D721Med (cell line): Measurements from ENCODE around the gene KIF26A.

Source experiments
- DNase-seq: peaks from one replicate; pipeline ENCODE4 v3.0.0; 2011; ENCODE audit warnings: low spot score; ENCODE audit not compliant: insufficient read length
- FAIRE-seq: peaks from 2 replicates; lab custom pipeline; 2011; peaks lifted over from hg19 to GRCh38; lab: Jason Lieb, UNC
- TF ChIP-seq, protein P1 (sequence below): IDR thresholded peaks from 2 replicates; pipeline ENCODE4 v1.5.1; 2012; ENCODE audit warnings: mild to moderate bottlenecking, control low read depth; ENCODE audit not compliant: insufficient read depth; ENCODE audit errors: missing control alignments

The KIF26A gene

DNA sequence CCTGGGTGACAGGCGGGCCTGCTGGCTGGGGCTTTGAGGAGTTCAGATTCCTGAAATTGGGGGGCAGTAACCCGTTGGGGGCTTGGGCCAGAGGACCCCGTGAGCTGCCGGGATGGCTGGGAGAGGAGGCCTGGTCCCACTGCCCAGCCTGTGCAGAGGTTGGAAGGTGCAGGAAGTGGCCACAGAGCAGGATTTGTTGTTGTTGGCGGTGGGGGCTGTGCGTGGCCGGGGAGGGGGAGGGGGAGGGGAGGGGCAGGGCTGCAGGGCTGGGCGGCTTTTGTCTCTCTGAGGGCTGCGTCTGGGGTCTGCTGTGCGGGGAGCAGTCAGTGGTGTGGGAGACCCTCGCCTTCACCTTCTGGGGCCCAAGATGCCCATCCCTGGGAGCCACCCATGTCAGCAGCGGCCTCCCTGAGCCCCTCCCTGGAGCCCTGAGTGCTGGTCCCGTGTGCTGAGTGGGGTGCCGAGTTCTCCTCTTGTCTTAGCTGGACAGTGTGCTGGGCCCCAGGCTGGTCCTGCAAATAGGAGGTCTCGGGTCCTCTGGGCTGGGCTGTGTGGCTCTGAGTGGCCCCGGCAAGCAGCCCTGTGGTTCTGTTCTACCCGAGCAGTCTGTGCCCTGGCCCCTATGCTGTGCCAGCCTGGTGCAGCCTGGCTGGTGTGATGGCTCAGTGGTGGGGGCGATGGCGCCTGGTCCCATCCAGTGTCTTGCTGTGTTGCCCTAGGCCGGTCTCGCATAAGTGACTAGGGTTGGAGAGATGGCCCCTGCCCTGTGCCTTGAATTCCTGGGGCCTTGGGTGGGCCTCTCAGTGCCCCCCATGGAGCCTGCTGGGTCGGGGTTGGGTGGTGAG, 10.3 kb downstream of the KIF26A start:
- TF ChIP-seq, protein P1, sequence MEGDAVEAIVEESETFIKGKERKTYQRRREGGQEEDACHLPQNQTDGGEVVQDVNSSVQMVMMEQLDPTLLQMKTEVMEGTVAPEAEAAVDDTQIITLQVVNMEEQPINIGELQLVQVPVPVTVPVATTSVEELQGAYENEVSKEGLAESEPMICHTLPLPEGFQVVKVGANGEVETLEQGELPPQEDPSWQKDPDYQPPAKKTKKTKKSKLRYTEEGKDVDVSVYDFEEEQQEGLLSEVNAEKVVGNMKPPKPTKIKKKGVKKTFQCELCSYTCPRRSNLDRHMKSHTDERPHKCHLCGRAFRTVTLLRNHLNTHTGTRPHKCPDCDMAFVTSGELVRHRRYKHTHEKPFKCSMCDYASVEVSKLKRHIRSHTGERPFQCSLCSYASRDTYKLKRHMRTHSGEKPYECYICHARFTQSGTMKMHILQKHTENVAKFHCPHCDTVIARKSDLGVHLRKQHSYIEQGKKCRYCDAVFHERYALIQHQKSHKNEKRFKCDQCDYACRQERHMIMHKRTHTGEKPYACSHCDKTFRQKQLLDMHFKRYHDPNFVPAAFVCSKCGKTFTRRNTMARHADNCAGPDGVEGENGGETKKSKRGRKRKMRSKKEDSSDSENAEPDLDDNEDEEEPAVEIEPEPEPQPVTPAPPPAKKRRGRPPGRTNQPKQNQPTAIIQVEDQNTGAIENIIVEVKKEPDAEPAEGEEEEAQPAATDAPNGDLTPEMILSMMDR = no peak
- DNase-seq (no peak), FAIRE-seq (no peak)

DNA sequence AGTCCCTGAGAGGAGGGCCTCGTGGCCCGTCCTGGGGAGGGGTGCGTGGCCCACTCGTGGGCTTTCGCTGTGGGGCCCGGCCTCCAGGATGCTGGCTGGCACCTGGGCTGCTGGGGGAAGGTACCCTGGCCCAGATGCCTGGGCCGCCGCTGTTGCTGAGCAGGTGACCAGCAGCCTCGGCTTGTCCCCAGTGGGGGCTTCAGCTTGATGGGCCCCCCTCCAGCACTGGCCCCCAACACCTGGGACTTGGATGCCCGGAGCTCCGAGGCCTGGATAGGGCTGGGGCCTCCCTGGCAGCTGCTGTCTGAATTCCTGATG, 10.8 kb downstream of the KIF26A start:
- TF ChIP-seq, protein P1 = no peak
- no peak for DNase-seq
- no peak for FAIRE-seq

DNA sequence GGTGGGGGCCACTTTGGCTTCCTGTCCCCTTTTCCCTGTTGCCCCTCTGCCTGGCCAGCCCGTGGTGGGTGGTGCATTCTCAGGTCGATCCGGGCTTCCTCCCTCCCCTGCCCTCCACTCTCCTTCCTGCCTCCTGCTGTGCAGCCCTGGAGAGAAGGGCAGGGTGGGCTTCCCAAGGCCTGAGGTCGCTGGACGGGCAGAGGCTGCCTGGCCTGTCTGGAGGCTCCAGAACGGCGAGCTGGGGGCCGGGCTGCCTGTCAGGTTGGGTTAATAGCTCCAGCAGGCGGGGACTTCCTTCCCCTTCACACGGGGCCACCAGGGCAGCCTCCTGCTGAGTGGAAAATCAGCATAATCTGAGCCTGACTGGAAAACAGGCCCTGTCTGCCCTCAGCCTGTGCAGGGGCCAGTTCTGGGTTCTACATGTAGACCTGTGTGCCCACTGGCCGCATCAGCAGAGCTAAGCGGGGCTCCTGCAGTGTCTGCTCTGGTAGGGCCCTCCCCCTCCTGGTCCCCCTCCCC, 11.3 kb downstream of the KIF26A start:
- FAIRE-seq (no peak), DNase-seq (peak; percentile 87)
- TF ChIP-seq, protein P1 = no peak

GRCh38 chr14:104150136-104151025, 12.0 kb downstream of the KIF26A start:
- FAIRE-seq = no peak
- peak; percentile 90 for DNase-seq
- TF ChIP-seq, protein P1 = no peak

GRCh38 chr14:104151026-104151381, 12.6 kb downstream of the KIF26A start:
- FAIRE-seq = no peak
- TF ChIP-seq, protein P1 = no peak
- no peak for DNase-seq

- TF ChIP-seq, protein P1 = no peak
- DNase-seq (no peak), FAIRE-seq (no peak)
These were observed 13.3 kb downstream of the KIF26A start for GRCh38 chr14:104151566-104152245.
